Stimulated activated CD8-positive, alpha-beta memory T cell treated with anti-CD3 and anti-CD28 coated beads, Interleukin-15, amount 100 ng/mL, for 4 hours (primary cell): ENCODE data around the gene AQP6.

Experiments
- DNase-seq, 2 donors: peaks; one replicate each; pipeline ENCODE4 v3.0.0-alpha.2; 2020; ENCODE audit warnings: low read depth in 2 of 2

AQP6 gene

DNA sequence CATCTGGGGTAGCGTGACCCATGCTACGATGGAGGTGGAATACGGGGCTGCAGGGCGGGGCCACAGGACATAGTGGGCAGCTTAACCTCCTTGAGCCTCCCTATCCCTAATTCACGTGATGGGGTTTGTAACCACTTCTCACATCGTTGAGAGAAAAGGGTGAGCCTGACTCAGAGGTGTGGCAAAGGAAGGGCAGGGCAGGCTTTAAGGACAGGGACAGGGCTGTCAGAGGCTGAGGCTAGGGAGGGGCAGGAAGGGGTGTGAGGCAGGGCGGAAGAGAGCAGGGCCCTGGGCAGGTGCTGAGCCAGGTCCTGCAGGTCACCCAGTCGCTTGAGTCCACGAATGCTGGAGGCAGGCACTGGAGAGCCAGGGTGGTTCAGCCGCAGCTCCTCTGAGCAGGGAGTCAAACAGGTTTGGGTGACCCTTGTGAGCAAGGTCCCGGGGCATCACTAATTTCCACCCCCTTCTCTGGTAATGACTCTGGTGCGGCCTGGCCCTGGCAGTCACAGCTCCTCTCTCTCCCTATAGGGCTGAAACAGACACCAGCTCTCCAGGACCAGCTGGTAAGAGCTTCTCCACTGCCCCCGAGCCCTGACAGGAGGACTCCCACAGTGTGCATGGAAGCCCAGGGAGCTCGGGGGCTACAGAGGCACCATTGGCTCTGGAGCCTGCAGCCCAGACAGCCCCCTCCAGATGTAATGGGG is 29.7 kb upstream of the AQP6 start:
- DNase-seq = no peak

DNA sequence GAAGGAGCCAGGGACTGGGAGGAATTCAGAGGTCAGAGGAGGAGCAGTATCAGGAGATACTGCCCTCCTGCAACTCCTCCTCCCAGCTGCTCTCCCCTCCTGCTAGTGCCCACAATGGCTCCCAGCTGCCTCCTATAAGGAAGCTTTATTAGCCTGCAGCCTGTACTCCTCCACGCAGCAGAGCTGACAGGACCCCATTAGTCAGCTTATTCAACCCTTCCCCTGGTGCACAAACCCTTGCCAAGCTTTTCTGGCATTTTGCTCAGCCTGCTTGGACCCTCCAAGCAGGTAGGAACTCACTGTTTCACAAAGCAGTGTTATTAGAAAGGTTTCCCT is 29.2 kb upstream of the AQP6 start:
- DNase-seq = no peak

DNA sequence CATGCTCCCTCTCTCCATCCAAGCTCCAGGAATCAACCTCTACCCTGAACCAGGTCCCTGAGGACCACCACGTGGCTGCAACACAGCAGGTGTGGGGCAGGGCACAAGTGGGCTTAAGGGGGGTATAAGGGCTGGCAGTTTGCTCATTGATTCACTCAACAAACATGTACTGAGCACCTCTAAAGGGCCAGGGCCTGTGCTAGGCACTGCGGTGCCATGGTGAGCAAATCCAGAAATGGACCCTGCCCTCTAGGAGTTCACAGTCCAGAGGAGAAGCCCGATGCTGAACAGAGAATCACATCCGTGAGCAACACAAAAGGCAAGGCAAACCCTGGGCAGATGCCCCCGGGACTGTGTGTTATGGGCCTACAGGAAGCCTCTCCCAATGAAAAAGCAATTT is 28.7 kb upstream of the AQP6 start:
- DNase-seq = no peak

DNA sequence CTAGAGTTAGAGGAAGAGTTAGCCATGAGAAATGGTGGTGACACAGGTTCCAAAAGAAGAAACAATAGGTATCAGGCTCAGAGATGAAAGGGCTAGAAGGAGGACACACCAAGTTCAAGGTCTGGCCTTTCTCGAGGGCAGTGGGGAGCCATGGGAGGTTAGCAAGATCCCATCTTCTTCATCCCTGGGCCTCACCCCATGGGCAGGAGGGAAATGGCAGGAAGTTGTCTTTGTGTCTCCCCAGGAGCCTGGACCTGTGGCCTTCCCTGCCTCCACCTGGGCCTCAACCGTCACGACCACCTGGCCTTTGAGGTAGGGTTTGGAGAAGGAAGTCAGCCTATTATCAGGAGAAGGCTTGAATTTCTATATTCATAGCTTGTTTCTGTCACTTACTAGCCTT is 28.0 kb upstream of the AQP6 start:
- no peak for DNase-seq

DNA sequence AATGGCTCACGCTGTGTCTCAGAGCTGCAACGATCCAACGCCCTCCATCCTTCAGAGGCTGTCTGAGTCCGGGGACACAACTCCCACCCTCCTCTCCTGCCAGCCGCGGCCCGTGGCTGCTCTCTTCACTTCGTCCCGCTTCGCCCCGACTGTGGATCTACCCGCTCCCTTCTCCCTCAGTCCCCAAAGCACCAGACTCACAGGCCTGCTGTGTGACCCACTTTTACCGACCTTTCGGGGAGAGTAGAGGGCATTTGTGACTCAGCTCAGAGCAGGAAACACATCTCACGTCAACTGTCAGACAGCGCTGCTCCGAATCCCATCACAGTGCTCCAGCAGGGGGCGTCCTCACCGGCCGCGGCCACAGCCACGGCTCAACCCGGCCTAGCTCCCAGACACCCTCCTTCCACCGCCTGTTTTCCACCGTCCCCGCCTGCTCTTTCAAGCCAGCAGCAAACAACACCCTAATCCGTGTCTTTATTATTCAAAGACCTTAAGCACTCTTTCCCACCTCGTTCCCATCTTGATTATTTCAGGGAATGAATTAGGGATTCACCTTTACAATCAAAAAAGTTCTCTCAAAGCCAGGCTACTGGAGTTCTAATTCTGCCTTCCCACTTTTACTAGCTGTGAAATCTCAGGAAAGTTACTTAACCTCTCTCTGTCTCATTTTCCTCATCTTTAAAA is 27.2 kb upstream of the AQP6 start:
- peak; percentile 67 to 72 for DNase-seq

DNA sequence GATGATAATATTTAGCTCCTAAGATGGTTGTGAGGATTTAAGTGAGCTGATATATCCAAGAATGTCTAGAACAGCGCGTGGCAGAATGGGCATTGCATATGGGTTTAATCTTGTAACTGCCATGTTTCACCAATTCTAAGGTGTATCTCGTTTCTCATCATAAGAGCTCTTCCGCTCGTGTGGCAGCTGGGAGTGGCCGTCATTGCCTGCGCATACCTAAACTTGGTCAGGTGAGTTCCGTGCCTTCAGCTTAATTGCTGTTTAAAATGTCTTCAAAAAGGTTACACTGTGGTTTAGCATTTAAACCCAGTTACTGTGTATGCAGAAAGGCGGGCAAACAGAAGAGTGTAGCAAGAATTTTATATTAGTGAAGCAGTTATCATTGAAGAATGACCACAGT is 26.7 kb upstream of the AQP6 start:
- DNase-seq = no peak

DNA sequence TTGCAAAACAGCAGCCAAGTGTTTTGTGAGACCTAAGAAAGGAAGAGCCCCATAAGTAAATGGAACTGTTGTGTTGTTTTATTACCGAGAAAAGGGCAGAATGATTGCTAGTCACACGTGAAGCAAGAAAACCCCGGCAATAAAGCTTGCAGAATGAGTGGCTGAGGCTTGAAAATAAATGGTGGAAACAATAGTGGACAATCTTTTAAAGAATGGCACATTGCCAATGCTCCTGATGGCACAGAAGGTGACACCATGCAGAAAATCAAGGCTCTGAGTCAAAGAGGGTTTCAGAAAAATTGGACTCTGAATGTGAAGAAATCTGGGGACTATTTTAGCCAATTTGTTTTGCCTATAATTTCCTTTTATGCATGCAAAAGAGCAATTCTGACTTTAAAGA is 26.2 kb upstream of the AQP6 start:
- DNase-seq = no peak

DNA sequence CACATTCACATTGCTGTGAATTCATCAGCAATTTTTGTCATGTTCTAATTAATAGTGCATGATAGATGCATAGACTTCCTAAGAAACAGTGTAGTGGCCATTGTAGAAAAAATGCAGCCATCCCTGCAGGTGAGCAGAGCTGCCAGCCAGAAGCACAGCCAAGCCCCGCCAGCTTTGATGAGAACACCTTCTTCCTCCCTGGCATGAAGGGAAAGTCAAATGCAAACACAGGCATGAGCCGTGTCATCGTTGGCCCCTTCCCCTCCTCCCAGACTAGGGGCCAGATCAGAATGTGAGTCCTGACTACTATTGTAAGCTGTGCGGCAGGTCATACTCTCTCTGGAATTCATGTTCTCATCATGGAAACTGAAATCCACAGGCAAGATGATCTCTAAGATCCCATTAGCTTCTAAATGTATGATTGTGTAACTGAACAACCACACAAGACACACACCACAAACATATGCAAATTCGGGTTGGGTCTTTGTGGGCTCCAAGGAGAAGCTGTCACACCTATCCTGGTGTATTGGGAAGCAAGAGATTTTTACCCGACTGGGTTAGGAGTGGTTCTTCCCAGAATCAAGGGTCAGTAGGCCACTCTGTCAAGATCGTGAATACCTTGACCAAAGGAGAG is 25.0 kb upstream of the AQP6 start:
- no peak for DNase-seq

DNA sequence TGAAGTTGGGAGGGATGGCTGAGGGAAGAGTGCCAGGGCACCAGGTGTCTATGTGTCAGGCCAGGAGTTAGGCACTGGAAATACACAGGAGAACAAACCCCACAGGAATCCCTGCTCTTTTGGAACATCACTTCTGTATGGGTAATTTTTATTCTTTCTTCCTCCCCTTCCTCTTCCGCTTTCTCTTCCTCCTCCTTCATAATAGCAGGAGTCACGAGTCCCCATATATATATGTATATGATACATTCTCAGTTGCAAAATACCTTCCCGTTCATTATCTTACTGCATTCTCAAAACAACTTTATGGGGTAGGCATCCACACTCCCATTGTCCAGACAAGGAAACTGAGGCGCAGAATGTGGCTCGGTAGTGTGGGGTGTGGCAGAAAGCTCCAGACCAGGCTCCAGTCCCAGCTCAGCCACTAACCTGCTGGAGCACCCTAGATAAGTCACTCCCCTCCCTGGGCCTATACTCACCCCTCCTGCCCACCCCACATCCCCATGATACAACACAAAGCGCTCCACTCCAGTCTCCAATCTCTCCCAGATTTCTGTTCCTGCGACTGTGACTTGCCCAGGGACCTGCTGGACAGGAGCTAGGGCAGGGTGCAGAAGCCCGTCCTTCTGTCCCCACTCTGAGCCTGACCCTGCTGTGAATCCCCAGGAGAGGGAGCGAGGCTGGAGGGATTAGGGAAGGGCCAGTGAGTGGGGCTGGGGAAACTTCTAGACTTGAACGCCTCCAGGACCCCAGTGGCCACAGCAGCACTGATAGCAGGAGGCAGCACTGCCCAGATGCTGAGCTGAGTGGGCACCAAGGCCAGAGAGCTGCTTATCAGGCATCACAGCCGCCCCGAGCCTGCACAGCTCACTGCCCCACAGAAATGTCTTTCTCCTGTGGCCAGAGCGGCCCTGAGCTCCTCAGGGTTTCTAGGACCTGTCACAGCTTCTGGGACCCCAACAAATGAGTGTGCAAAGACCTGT is 23.6 kb upstream of the AQP6 start:
- no peak for DNase-seq

DNA sequence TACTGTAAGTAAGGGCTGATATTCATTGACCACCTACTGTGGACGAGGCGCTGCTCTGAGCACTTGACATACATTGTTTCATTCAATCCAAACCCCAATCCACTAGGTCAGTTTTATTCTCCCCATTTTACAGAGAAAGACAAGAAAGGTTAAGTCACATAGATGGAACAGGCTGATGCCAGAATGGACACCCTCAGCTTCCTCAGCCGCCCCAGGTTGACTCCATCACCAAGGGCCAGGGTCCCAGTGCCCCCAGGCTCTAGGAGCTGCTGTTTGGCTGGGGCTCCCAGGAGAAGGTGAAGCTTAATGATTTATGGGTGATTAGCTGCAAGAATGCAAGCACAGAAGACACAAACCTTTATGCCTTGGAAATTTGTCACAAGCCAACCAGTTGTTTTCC is 22.9 kb upstream of the AQP6 start:
- no peak for DNase-seq

DNA sequence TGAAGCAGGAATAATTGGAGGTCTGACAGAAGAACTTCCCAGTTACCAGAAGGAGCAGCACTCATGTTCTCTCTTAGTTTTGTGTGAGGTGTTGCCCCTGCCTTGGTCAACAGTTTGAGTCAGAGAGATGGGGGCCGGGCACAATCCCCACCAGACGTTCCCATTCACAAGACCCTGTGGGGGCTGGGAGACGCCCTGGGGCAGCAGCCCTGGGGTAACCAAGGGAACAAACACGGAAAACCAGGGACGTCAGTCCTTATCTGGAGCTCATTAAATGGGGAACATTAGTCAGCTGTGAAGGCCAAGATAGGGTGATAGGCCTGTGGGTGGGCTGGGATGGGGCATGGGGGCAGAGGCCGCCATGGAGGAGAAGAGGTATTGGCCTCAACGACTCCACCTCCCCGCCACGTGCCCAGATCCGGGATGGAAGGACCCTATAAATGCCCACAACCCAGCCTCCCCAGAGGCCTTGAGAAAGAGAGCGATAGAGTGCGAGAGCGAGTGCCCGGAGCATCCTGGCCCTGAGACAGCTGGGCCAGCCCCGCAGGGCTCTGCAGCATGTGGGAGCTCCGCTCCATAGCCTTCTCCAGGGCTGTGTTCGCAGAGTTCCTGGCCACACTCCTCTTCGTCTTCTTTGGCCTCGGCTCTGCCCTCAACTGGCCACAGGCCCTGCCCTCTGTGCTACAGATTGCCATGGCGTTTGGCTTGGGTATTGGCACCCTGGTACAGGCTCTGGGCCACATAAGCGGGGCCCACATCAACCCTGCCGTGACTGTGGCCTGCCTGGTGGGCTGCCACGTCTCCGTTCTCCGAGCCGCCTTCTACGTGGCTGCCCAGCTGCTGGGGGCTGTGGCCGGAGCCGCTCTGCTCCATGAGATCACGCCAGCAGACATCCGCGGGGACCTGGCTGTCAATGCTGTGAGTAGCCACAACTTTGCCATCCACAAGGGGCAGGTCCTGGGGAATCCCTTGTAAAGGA is 22.2 kb upstream of the AQP6 start, which contains the start of gene AQP2:
Gene AQP2, plus strand, starts transcription at position 465 of the 979 bp plus-strand sequence. Its CDS starts 94 bp downstream, at position 559.
- DNase-seq = no peak

DNA sequence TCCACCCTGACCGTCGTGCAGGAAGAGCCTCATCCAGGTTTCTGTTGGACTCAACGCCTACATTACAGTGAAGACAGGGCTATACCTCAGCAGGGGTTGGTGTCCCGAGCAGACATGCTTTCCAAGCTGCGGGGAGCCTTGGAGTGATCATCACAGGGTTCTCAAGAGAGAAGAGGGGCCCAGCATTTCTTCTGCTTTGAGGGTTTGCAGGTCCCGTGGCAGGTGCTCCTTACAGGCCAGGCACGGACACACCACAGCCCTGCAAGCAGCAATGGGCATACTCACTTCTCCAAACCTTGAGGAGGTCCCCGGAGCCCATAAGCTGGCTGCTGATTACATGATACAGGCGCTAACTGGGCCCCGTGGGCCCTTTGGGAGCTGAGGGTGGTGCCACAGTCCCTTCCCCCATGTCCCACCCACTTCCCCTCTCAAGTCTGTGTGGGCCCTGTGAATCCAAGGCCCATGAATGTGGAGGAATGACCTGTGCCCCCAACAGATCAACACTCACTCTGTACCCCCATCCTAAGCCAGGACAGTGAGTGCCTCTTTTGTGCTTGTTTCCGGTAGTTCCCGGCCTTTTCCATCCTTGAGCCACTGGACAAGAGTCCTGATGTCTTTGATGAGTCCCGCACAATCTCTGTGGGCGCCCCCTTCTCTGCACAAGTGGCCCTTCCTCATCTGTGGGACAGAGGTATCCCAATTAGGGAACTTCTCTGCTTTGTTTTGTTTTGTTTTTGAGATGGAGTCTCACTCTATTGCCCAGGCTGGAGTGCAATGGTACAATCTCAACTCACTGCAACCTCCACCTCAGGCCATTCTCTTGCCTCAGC is 21.1 kb upstream of the AQP6 start:
- DNase-seq = no peak

DNA sequence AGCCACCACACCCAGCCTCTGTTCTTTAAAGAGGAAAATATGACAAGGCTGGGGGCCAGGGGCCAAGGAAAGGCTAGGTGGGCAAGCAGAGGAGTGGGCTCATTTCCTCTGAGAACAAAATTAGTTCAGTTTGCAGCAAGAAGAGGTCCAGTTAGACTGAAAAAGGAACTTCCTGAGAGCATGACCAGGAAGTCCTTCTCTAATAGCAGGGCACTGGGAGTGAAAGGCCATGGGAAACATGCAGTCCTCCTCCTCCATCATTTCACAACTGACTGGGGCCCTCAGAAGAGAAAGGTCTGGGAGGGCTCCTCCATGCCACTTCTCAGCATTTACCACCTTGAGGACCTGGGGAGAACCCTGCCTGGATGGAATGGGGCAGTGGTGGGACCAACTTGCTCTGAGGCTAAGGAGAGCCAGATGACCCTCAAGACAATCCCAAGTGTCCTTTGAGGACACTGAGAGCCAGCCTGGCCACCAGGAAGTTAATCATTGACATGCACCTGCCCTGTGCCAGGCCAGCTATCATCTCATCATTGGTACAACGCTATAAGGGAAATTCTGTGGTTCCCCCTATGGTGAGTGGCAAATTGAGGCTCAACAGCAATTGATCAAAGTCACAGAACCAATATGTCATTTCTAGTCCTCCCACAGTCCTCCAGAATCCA is 20.2 kb upstream of the AQP6 start:
- no peak for DNase-seq

DNA sequence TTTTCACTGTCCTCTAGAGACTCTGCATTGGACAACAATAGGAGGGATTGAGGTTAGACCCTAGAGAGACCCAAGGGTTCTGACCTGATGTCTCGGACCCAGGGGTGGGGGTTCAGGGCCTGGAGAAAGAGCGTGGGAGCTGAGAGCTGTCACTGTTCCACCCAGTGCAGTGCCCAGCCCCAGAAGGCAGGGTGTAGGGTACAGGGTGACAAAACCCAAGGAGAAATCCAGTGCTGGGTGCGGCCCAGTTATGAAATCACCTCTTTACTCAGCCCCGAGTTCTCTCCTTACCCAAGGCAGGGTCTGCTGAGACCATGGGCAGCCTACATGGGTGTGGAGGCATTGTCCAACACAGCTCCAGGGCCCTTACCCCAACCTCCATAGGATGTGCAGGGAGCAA is 19.6 kb upstream of the AQP6 start:
- no peak for DNase-seq

DNA sequence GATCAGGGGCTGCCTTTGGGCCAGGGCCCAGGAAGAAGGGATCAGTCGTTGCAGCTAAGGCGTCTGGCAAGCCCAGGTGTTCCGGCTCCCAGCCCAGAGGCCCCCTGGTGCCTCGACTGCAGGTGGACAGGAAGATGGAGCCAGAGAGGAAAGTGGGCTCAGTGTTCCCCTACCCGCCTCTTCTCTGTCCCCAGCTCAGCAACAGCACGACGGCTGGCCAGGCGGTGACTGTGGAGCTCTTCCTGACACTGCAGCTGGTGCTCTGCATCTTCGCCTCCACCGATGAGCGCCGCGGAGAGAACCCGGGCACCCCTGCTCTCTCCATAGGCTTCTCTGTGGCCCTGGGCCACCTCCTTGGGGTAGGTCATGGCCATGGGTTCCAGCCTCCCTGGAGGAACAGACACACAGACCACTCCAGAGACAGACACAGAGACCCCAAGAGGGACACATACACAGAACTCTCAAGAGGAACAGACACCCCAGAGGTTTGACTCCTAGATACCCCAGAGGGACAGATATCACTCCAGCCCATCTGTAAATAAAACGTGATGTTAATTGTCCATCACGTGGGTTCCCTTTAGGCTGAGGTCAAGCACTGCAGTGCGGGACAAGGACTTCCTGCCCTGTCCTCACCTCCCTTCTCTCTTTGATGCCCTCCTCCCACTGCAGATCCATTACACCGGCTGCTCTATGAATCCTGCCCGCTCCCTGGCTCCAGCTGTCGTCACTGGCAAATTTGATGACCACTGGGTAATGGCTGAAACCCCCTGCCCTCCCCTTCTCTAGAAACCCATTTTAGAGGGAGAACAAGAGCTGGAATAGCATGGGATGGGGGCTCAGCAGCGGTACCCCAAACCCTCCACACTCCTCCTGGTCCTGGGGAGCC is 18.5 kb upstream of the AQP6 start:
- DNase-seq = no peak

DNA sequence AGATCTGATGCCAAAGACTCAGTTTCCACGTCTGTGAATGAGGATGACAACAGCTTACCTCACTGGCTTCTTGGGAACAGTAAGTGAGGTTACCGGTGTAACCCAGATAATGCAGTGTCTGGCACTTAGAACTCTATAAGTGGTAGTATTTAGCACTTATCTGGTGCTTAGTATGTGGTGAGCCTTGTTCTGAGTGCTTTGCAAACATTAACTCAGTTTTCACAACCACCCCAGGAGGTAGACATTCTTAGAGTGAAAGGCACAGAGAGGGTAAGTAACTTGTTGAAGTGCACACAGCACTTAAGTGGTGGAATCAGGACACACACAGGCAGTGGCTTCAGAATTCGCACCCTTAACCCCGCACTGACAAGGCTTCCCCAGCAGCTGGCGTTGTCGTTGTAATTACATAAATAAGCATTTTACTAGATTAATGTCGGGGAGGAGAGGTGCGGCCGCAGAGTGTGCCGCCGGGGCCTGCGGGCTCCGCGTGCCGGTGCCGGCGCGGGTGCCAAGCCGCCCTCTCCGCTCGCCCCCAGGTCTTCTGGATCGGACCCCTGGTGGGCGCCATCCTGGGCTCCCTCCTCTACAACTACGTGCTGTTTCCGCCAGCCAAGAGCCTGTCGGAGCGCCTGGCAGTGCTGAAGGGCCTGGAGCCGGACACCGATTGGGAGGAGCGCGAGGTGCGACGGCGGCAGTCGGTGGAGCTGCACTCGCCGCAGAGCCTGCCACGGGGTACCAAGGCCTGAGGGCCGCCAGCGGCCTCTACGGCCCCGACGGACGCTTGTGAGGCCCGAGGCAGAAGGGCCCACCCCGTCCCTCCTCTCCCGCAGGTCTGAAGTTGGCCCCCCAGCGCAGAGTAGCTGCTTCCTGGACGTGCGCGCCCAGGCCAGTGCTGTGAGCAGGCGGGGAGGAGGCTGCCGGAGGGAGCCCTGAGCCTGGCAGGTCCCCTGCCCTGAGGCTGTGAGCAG is 17.6 kb upstream of the AQP6 start:
- no peak for DNase-seq
